ENCODE measurements around the gene AMDHD2. TPM values are rescaled to one million over a fixed set of nuclear protein-coding genes. Genes with fewer than 3 reads are reported as not detected.

AMDHD2 gene
- total RNA-seq, 1 donor from 2014 or later, result 23.2 TPM

DNA sequence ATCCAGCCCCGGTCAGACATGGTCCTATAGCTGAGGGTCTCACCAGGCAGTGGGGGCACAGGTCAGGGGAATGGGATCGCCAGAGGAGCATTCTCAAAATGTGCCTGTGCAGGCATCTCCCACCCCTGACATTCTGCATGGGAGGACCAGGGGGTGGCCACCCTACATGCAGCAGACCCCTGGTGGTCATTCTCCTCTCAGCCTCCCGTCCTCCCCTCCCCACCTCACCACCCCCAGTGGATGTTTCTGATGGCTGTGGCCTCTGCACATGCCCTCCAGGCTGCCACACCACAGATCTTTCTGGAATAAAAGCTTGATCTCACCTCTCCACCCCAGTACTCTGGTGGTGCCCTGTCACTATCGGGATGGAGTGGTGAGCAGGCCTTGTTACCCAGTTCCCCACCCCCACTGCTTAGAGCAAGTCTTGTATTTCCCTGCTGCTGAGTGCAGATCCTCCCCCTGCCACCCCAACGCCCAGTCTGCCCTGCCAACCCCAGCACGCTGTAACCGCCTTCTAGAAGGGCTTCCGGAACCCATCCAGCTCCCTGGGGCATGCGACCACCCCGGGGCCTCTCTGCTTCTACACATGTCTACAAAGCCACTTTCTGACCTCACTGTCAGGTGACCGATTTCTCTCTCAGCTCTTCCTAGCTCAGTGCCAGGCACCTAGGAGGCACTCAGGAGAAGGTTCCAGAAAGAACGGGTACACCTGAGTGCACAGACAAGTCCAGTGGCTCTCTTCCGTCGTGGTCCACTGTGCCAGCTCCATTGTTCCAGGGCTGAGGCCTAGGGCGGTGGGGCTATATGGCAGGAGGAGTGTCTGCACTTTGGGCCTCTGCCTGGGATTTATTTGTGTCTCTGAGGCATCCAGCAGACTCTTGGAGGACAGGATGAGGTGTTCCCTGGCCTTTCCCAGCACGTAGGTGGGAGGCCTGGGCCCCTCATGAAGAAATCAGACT lies 36.0 kb upstream of the AMDHD2 start:
- no peak for DNase-seq (ENCODE audit: low spot score)

DNA sequence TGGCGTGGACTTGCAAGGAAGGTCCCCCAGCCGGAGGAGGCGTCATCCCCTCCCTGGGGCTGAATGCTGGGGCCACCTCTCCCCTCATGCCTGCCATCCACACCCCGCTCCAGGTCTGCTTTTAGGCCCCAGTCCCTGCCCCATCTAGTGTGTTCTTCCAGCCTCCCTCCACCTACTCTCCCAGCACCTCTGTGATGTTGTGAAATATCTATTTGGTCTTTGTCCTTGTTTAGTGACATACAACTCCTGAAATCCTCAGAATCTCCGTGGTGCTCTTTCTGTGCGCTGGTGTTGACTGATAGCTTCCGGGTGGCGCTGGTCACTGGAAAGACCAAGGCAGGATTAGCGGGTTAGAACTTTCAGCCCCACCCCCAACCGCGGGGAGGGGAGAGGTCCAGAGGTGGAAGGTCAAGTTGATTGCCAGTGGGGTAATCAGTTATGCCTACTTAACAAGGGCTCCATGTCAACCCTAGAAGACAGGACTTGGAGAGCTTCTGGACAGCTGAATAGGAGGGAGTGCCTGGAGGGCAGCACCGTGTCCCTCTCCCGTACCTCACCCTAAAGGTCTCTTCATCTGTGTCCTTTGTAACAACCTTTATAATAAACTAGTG lies 35.2 kb upstream of the AMDHD2 start:
- DNase-seq (ENCODE audit: low spot score), result no peak

DNA sequence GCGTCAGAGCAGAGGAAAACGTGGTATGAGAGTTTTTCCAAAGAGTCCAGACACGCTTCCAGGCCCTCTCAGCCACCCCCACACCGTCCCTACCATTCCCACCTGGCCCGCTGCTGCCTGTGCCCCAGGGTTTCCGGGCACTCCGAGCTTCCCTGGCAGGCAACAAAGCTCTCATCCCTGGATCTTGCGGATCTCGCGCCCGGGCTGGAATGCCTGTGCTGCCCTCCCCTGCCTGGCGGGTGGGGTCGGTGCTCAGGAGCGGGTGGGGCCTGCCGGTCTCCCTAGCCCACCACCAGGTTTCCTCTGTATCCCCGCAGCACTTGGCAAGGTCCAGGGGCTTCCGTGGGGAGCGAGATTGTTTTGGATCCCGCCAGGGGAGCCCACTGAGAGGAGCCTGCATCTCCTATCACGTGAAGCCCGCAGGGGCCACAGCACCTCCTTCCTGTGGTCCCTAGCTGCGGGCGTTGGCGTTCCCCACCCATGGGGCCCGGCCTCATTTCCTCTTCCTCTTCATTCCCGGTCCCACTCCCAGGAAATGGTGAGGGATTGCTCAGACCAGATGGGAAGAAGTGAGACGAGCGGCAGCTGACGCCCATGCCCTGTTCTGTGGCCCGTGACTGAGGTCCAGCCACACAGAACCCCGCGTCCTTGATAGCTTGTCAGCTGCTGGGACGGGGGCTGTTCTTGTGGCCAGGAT lies 34.2 kb upstream of the AMDHD2 start:
- DNase-seq (ENCODE audit: low spot score), result no peak

DNA sequence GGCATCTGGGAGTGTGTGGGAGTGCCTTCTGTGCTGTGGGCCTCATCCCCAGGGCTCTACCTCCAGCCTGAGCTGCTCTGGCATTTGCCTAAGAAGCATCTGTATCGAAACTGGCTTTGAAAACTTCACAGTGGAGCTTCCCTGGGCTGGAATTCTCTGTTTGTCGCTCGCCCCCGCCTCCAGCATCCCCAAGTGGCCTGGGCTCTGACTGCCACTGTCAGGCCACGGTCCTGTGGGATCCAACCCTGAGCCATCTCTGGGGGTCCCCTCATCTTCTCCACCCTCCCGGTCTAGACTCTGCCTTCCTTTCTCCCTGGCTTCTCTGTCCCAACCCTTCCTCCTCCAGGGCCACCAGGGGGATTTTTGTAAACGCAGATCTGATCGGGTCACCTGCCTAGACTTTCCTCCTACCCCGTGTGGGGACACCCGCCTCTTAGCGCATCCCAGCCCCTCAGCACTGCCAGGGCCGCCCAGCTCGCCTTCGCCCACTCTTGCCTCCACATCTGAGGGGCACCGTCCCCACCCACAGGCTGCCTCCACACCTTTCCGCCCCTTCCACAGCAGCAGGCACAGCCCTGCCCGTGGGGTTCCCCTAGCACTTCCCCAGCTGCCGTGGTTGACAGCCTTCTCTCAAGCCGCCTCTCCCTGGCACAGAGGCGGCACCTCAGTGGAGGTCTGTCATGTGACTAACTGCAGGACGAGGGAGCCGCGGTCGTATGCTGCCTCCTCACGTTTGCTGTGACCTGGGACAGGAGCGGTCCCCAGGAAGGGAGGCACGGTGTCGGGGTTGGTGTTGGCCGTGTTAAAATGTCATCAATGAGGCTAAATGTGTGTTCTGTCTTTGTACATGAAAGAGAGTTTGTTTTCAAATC lies 33.3 kb upstream of the AMDHD2 start:
- no peak for DNase-seq (ENCODE audit: low spot score)

DNA sequence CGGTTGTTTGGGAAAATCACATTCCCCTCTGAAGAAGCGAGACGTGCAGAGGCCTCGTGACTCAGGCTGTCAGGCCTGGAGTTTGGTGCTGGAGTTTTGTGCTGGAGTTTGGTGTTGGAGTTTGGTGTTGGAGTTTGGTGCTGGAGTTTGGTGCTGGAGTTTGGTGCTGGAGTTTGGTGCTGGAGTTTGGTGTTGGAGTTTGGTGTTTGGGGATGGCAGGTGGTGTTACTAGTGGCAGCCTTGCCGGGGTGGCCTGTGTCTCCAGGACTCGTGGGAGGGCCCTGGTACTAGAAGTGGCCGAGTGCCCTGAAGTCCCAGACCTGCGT lies 32.7 kb upstream of the AMDHD2 start:
- DNase-seq (ENCODE audit: low spot score), result no peak

DNA sequence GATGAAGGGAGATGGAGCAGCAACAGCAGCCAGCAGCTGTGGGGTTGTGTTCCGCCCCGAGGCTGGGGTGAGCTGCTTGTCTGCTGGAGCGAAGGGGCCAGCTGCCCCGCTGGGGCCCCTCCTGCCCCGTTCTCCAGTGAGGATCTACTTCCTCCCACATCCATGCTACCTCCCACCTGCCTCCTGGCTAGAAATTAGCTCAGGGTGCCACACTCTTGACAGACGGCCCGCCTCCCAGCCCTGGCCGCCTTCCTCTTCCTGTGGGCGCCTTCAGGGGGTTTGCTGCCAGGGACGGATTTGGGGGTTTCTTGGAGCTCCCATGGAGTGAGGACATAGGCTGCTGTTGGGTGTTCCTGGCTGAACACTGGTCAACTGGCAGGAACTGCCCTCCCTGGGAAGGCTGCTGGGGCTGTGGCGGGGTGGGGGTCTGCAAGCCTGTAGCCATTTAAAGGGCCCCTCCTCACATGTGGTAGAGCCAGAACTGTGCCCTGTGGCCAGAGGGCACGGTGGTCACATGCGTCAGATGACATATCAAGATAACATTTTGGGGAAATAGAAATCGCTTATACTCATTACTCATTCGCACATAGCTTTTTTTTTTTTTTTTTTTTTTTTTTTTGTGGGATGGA lies 32.2 kb upstream of the AMDHD2 start:
- no peak for DNase-seq (ENCODE audit: low spot score)

DNA sequence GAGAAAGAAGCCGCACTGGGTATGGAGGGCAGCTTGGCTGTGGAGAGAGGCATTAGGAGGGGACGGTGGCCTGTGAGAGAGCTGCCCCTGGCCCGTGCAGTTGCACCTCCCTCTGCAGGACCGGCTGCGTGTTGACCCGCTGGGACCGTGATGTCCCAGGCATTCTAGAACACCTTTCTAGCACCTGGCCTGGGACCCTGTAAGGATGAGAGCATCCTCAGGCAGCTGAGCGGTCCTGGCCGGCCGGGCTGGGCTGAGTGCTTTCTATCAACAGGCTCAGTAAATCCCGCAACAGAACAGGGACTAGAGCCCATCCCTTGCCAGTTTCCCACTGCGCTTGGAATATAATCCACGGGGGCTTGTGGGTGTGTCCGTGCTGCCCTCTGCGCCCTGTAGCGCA lies 30.6 kb upstream of the AMDHD2 start:
- DNase-seq (ENCODE audit: low spot score), result no peak

DNA sequence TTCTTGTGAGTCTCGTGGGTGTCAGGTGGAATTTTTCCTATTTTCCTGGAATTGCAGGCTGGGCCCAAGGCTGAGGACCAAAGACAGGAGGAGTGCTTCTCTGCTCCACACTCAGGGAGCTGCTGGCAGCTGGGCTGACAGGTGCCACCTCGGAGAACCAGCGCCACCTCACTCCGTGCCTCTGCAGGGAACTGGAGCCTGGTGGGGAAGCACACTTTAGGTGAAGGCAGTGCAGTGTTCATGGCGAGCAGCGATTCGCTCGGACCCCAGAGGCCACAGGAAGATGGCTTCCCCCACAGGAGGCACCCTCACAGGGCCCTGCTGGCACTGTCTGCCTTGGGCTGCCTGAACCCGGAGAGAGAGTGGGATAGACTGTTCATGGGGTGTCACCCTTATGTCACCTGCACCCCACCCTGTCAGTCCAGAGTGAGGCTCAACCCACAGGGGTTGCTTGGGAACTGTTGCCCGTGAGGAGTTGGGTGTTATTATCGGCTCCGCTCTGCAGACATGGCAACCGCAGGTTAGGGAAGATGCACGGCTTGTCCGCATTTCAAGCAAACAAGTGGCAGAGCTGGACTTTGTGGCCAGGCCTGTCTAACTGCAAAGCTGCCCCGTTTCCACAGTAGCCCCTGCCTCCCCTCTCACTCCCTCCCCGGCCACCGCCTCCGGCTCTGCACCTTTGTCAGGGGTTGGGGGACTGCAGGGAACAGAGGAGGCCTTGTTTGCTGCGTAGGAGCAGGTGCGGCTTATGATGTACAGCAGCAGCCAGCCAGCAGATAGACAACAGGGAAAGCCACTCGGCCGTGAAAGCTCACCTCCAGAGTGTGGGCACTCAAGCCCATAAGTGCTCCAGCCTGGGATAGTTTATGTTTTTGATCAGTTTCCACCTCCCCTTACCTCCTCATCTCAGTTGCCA lies 29.7 kb upstream of the AMDHD2 start:
- no peak for DNase-seq (ENCODE audit: low spot score)

DNA sequence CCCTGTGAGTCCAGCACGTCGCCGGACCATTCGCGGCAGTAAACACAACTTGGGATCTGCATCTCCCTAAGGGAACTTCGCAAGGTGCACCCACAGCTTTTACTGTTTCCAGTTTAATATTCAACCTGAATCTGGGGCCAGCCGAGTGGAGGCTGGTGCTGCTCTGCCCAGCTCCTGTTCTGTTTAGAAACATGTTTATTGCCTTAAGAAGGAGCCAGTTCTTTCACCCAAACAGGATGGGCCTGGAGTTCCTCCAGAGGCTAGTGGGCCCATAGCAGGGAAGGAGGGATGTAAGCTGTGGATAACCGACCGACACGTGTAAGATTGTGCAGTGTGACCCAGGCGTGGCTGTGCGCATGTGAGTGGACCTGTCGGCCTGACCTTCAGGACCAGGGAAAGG lies 27.9 kb upstream of the AMDHD2 start:
- DNase-seq (ENCODE audit: low spot score), result no peak

DNA sequence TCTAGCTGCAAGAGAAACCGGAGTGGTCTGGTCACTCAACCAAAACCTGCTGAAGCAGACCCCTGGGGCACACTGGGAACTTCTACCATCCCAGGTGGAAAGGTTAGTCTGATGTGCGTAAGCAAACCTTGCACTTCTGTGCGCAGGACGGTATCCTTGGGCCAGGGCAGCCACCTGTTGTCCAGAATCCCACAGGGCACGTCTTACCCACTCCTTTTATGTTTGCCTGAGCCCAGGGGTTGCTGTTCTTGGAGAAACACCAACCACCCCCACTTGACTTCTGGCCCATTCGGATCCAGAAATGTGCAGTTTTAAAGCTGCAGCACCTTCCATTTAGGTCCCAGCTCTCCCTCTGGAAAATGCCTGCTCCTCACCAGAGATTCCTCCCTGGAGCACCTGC lies 26.6 kb upstream of the AMDHD2 start:
- no peak for DNase-seq (ENCODE audit: low spot score)

DNA sequence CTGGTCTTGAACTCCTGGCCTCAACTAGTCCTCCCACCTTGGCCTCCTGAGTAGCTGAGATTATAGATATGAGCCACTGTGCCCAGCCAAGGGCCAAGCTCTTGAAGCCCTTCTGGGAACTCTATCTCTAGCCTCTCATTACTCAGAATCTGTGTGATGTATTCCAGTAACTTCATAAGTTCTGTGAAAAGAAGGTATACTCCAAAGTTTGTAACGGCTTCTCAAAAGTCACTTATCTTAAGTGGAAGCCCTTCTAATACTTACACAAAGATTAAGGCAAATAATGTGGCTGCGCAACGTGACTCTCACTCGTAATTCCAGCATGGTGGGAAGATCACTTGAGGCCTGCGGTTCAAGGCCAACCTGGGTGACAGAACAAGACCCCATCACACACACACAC lies 25.6 kb upstream of the AMDHD2 start:
- DNase-seq (ENCODE audit: low spot score), result no peak

DNA sequence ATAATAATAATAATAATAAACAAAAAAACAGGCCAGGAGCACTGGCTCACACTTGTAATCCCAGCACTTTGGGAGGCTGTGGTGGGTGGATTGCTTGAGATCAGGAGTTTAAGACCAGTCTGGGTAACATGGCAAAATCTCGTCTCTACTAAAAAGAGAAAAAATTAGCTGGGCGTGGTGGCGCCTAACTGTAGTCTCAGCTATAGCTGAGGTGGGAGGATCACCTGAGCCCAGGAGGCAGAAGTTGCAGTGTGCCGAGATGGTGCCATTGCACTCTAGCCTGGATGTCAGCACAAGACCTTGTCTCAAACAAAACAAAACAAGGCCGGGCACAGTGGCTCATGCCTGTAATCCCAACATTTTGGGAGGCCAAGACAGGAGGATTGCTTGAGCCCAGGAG lies 25.1 kb upstream of the AMDHD2 start:
- DNase-seq (ENCODE audit: low spot score), result no peak

DNA sequence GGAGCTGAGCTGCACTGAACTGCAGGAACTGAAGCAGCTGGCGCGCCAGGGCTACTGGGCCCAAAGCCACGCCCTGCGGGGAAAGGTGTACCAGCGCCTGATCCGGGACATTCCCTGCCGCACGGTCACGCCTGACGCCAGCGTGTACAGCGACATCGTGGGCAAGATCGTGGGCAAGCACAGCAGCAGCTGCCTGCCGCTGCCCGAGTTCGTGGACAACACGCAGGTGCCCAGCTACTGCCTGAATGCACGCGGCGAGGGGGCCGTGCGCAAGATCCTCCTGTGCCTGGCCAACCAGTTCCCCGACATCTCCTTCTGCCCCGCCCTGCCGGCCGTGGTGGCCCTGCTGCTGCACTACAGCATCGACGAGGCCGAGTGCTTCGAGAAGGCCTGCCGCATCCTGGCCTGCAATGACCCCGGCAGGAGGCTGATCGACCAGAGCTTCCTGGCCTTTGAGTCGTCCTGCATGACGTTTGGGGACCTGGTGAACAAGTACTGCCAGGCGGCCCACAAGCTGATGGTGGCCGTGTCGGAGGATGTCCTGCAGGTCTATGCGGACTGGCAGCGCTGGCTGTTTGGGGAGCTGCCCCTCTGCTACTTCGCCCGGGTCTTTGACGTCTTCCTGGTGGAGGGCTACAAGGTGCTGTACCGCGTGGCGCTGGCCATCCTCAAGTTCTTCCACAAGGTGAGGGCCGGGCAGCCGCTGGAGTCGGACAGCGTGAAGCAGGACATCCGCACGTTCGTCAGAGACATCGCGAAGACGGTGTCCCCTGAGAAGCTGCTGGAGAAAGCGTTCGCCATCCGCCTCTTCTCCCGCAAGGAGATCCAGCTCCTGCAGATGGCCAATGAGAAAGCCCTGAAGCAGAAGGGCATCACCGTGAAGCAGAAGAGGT lies 23.7 kb upstream of the AMDHD2 start:
- DNase-seq (ENCODE audit: low spot score), result no peak

DNA sequence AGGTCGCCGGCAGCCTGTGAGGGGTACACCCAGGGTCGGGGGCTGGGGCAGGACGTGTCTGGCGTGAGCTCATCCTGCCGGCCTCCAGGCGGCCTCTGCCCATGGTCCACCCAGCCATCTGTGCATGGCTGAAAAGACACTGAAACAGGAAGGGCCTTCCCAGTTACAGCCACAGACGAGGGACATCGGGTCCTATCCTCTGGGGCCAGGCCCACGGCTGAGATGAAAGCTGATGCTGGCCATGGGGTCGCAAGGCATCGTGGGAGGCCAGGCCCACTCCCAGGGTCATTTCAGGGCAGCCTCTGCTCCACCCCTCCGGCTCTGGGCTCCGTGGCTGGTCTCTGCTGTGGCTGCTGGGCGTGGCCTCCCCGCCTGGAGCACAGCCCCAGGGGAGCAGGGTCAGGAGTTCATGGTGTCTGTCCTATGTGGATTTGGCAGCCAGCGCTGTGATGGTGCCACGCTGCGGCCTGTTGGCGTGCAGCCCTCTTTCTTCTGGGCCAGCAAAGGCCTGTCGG lies 23.0 kb upstream of the AMDHD2 start:
- no peak for DNase-seq (ENCODE audit: low spot score)

DNA sequence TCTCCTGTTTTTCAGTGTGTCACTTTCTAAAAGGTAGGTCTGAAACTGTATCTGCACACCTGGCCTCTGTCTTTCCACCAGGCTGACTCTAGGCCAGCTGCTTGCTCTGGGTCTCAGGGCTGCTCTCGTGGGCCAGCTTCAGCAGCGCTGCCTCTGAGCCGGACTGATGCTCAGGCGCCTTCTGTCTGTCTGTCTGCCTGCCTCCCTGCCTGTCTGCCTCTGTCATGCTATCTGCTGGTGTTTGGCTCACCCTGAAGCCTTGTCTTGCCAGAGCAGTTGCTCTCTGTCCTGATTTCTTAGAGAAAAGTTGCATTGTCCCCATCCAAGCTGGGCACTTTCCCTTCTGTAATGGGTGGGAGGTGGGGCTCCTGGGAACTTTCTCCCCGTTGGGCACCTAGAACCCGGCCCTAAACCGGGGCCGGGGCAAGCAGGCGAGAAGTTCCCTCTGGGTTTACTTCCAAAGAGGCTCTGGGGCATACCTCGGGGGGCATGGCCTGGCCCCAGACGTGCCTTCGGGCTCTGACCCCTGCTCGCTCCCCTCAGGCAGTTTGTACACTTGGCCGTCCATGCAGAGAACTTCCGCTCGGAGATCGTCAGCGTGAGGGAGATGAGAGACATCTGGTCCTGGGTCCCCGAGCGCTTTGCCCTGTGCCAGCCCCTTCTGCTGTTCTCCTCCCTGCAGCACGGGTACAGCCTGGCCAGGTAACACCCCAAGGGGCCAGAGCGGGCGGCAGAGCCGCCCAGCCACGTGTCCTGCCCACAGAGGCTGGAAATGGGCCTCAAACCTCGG lies 22.3 kb upstream of the AMDHD2 start:
- DNase-seq (ENCODE audit: low spot score), result no peak

DNA sequence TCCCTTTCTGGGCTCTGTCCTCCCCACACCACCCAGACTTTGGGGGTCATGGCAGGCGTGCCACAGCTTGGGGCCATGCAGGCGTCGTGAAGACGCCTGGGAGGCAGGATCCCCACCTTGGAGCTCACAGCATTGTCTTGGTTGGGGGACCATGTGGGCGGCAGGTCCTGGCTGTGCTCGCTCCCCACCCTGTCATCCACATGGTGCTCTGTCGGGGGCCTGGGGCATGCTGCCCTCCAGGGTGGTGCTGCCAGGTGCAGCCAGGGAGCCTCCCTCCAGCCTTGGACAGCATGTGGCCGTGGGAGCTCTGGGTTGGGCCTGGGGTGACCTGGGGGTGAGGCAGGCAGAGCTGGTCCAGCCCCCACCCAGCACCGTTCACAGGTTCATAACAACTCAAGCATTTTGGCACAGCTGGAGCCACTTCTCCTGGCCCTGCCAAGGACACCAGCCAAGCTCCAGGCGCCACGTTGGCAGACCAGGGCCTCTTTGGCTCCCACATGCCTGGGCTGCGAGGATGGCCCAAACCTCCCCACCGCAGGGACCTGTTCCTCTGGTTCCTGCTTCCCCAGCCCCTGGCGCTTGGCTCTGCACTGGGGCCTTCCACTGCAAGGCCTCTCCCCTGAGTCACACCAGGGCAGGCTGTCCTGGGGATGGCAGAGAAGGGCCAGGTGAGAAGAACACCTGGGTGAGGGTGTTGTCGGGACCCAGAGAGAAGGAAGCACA lies 21.5 kb upstream of the AMDHD2 start:
- no peak for DNase-seq (ENCODE audit: low spot score)

DNA sequence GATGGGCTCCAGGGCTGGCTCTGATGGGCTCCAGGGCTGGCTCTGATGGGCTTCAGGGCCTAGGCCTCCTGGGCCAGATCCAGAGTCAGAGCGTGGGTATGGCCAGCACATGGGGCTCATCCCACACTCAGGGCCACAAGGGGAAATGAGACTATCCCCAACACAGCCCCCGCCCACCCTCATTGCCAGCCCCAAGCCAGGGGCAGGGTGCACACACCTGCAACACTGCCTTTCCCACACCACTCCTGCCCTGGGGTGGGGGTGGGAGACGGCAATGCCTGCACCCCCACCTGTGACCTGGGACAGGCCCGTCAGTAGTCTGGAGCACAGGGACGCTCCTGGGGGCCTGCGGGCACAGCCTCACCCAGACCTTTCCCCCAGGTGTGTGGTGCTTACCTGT lies 20.7 kb upstream of the AMDHD2 start:
- DNase-seq (ENCODE audit: low spot score), result no peak

Measured in ureter (tissue), 1 donor.